ENCODE results near the gene GPR21. TPM values are rescaled to one million over a fixed set of nuclear protein-coding genes. Genes with fewer than 3 reads are reported as not detected.

Gene GPR21
- total RNA-seq, 6 experiments from 2014 or later: 0.44 to 0.68 (median 0.54) TPM; not detected in 2

GRCh38 chr9:123033864-123034601 lies 566 bp downstream of the GPR21 start:
- Histone ChIP-seq H3K9me3 (no peaks in the 10 kb centered on the region), H3K27me3 (no peaks in the 10 kb centered on the region), H3K36me3 (no peaks in the 10 kb centered on the region), H3K27ac (no peak overlapping the region), H3K4me1 (peaks cover 0 to 3% (median 0%) of the 10 kb centered on the region in 4 donors), H3K4me3 (no peak overlapping the region)
- ATAC-seq: no peak
- DNase-seq: no peak
- WGBS (ENCODE audit: insufficient coverage, low coverage, low lambda C conversion rate, missing lambda C conversion rate): 64% methylated on average over 7 of the region's 8 CpGs
- intact Hi-C loops (cut with DNase I): no loop called here
- TF ChIP-seq POLR2A (IDR thresholded peaks at IDR 0.05) (no peak), CTCF (IDR thresholded peaks at IDR 0.05) (no peak)

- Histone ChIP-seq H3K4me3 (no peak overlapping the region), H3K36me3 (no peaks in the 10 kb centered on the region), H3K27ac (no peak overlapping the region), H3K27me3 (no peaks in the 10 kb centered on the region), H3K9me3 (no peaks in the 10 kb centered on the region), H3K4me1 (peaks cover 0 to 11% (median 0%) of the 10 kb centered on the region in 4 donors)
- intact Hi-C loops (cut with DNase I): no loop called here
- ATAC-seq: no peak
- TF ChIP-seq CTCF (IDR thresholded peaks at IDR 0.05): no peak
- no peak for TF ChIP-seq POLR2A (IDR thresholded peaks at IDR 0.05)
- no peak for DNase-seq
- WGBS (ENCODE audit: insufficient coverage, low coverage, low lambda C conversion rate, missing lambda C conversion rate): 75% methylated on average over 12 of the region's 13 CpGs
These were observed 1.5 kb downstream of the GPR21 start for GRCh38 chr9:123034881-123035510.

GRCh38 chr9:123035791-123036190 lies 2.3 kb downstream of the GPR21 start:
- TF ChIP-seq CTCF (IDR thresholded peaks at IDR 0.05) (no peak), POLR2A (IDR thresholded peaks at IDR 0.05) (no peak)
- Histone ChIP-seq H3K9me3 (no peaks in the 10 kb centered on the region), H3K27me3 (no peaks in the 10 kb centered on the region), H3K4me1 (peaks cover 0 to 12% (median 0%) of the 10 kb centered on the region in 4 donors), H3K4me3 (no peak overlapping the region), H3K27ac (no peak overlapping the region), H3K36me3 (no peaks in the 10 kb centered on the region)
- DNase-seq: no peak
- intact Hi-C loops (cut with DNase I): no loop called here
- WGBS (ENCODE audit: insufficient coverage, low coverage, low lambda C conversion rate, missing lambda C conversion rate): 60% methylated on average over 2 of the region's 2 CpGs
- no peak for ATAC-seq

- Histone ChIP-seq H3K27me3 (no peaks in the 10 kb centered on the region), H3K4me3 (no peak overlapping the region), H3K27ac (no peak overlapping the region), H3K36me3 (no peaks in the 10 kb centered on the region), H3K9me3 (no peaks in the 10 kb centered on the region), H3K4me1 (peaks cover 0 to 12% (median 0%) of the 10 kb centered on the region in 4 donors)
- TF ChIP-seq CTCF (IDR thresholded peaks at IDR 0.05) (no peak), POLR2A (IDR thresholded peaks at IDR 0.05) (no peak)
- ATAC-seq (no peak), DNase-seq (no peak)
- WGBS (ENCODE audit: insufficient coverage, low coverage, low lambda C conversion rate, missing lambda C conversion rate): 69% methylated on average over 3 of the region's 3 CpGs
- intact Hi-C loops (cut with DNase I): no loop called here
These were observed 3.6 kb downstream of the GPR21 start for GRCh38 chr9:123036893-123037545.
